Measurements from ENCODE around the gene CHRM4.

Gene CHRM4

GRCh38 chr11:46356924-46357482, 34.6 kb downstream of the CHRM4 start:
- Histone ChIP-seq H3K27ac (no peak overlapping the region), H3K9ac (no peak overlapping the region), H4K20me1 (ENCODE audit: insufficient read depth) (no peaks in the 10 kb centered on the region), H3K36me3 (ENCODE audit: insufficient read depth) (no peaks in the 10 kb centered on the region), H3K79me2 (ENCODE audit: insufficient read depth, low read depth) (peaks cover 9% of the 10 kb centered on the region; the same call in 1 of the 2 replicates), H3K27me3 (ENCODE audit: insufficient read depth, low read depth) (no peaks in the 10 kb centered on the region), H3K4me3 (IDR thresholded peaks at IDR 0.05; ENCODE audit: insufficient read depth, low read depth, low read length) (no peak overlapping the region), H2AFZ (ENCODE audit: low read depth) (no peak overlapping the region), H3K4me1 (ENCODE audit: low read depth, poor library complexity, severe bottlenecking) (peaks cover 11% of the 10 kb centered on the region), H3K4me2 (no peak overlapping the region)
- TF ChIP-seq, protein P1, sequence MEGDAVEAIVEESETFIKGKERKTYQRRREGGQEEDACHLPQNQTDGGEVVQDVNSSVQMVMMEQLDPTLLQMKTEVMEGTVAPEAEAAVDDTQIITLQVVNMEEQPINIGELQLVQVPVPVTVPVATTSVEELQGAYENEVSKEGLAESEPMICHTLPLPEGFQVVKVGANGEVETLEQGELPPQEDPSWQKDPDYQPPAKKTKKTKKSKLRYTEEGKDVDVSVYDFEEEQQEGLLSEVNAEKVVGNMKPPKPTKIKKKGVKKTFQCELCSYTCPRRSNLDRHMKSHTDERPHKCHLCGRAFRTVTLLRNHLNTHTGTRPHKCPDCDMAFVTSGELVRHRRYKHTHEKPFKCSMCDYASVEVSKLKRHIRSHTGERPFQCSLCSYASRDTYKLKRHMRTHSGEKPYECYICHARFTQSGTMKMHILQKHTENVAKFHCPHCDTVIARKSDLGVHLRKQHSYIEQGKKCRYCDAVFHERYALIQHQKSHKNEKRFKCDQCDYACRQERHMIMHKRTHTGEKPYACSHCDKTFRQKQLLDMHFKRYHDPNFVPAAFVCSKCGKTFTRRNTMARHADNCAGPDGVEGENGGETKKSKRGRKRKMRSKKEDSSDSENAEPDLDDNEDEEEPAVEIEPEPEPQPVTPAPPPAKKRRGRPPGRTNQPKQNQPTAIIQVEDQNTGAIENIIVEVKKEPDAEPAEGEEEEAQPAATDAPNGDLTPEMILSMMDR (conservative IDR thresholded peaks at IDR 0.05; ENCODE audit: low read depth, low read length), result no peak

GRCh38 chr11:46353698-46354097, 37.9 kb downstream of the CHRM4 start:
- Histone ChIP-seq H3K79me2 (ENCODE audit: insufficient read depth, low read depth) (peaks cover 21% of the 10 kb centered on the region; the same call in 1 of the 2 replicates), H3K9ac (no peak overlapping the region), H4K20me1 (ENCODE audit: insufficient read depth) (no peaks in the 10 kb centered on the region), H2AFZ (ENCODE audit: low read depth) (no peak overlapping the region), H3K4me2 (no peak overlapping the region), H3K4me3 (IDR thresholded peaks at IDR 0.05; ENCODE audit: insufficient read depth, low read depth, low read length) (no peak overlapping the region), H3K36me3 (ENCODE audit: insufficient read depth) (no peaks in the 10 kb centered on the region; the same call in 1 of the 2 replicates), H3K27ac (no peak overlapping the region), H3K4me1 (ENCODE audit: low read depth, poor library complexity, severe bottlenecking) (peaks cover 25% of the 10 kb centered on the region), H3K27me3 (ENCODE audit: insufficient read depth, low read depth) (no peaks in the 10 kb centered on the region)
- TF ChIP-seq, protein P1 (conservative IDR thresholded peaks at IDR 0.05; ENCODE audit: low read depth, low read length), result no peak

GRCh38 chr11:46352063-46352841, 39.3 kb downstream of the CHRM4 start:
- no peaks in the 10 kb centered on the region for H4K20me1 ChIP-seq (ENCODE audit: insufficient read depth)
- no peak overlapping the region for H3K4me2 ChIP-seq
- H3K27me3 ChIP-seq (ENCODE audit: insufficient read depth, low read depth), result no peaks in the 10 kb centered on the region
- no peaks in the 10 kb centered on the region; the same call in 1 of the 2 replicates for H3K36me3 ChIP-seq (ENCODE audit: insufficient read depth)
- H3K4me3 ChIP-seq (IDR thresholded peaks at IDR 0.05; ENCODE audit: insufficient read depth, low read depth, low read length), result no peak overlapping the region
- H3K27ac ChIP-seq, result no peak overlapping the region
- peaks cover 25% of the 10 kb centered on the region for H3K4me1 ChIP-seq (ENCODE audit: low read depth, poor library complexity, severe bottlenecking)
- peaks cover 32% of the 10 kb centered on the region for H3K79me2 ChIP-seq (ENCODE audit: insufficient read depth, low read depth)
- TF ChIP-seq, protein P1 (conservative IDR thresholded peaks at IDR 0.05; ENCODE audit: low read depth, low read length), result peak; percentile 64
- no peak overlapping the region for H3K9ac ChIP-seq
- H2AFZ ChIP-seq (ENCODE audit: low read depth), result no peak overlapping the region

DNA sequence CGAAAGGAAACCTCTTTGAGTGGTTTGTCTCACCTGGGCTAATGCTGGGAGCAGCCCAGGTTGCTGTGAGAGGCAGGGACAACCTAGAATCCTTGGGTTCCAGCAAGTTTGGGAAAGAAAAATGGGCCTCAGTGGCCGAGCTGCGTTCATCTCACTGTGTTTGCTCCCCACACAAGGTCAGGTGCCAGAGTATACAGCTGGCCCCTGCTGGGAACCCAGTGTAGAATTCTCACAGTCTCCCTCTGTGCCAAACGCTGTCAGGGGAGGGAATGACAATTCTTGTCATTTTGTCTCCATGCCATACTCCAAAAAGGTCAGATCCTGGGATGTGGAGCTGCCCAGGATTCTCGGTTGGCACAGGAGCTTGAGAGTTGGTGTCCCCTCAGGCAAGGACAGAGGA, 40.0 kb downstream of the CHRM4 start:
- Histone ChIP-seq H3K4me2 (no peak overlapping the region), H2AFZ (ENCODE audit: low read depth) (no peak overlapping the region), H4K20me1 (ENCODE audit: insufficient read depth) (no peaks in the 10 kb centered on the region), H3K27ac (no peak overlapping the region), H3K79me2 (ENCODE audit: insufficient read depth, low read depth) (peaks cover 32% of the 10 kb centered on the region), H3K27me3 (ENCODE audit: insufficient read depth, low read depth) (no peaks in the 10 kb centered on the region), H3K4me3 (IDR thresholded peaks at IDR 0.05; ENCODE audit: insufficient read depth, low read depth, low read length) (no peak overlapping the region), H3K4me1 (ENCODE audit: low read depth, poor library complexity, severe bottlenecking) (peaks cover 23% of the 10 kb centered on the region), H3K36me3 (ENCODE audit: insufficient read depth) (no peaks in the 10 kb centered on the region; the same call in 1 of the 2 replicates), H3K9ac (no peak overlapping the region)
- TF ChIP-seq, protein P1 (conservative IDR thresholded peaks at IDR 0.05; ENCODE audit: low read depth, low read length), result no peak
